OCI-LY1 (cell line): ENCODE data around the gene SLC3A2.

Experiments
- CTCF ChIP-seq: fragments of 200-600 bp; sonication (generic), shearing (Covaris generic); IDR thresholded peaks from 2 replicates; pipeline ENCODE4 v1.5.1; 2017; ENCODE audit warnings: mild to moderate bottlenecking, antibody characterized with exemption, low read length, moderate library complexity, mixed read lengths
- EZH2 ChIP-seq: fragments of 200-600 bp; sonication (generic), shearing (Covaris generic); IDR thresholded peaks from 2 replicates; pipeline ENCODE4 v1.8.0; 2017; ENCODE audit warnings: borderline replicate concordance, mixed run types, mild to moderate bottlenecking, antibody characterized with exemption, low read length, moderate library complexity, mixed read lengths

- TF ChIP-seq CTCF (no peak), EZH2 (no peak)
Measured at GRCh38 chr11:62879235-62879978, 1.3 kb upstream of the SLC3A2 start.
